Measurements from ENCODE around the gene TCHH. TPM values are rescaled to one million over a fixed set of nuclear protein-coding genes. Genes with fewer than 3 reads are reported as not detected.
"Not testable (repeated sequence)": the region's sequence is repeated elsewhere in the genome, so short reads cannot be mapped to it uniquely, and the experiment has no call there.

TCHH gene
- total RNA-seq, 1 donor from 2014 or later = not detected

DNA sequence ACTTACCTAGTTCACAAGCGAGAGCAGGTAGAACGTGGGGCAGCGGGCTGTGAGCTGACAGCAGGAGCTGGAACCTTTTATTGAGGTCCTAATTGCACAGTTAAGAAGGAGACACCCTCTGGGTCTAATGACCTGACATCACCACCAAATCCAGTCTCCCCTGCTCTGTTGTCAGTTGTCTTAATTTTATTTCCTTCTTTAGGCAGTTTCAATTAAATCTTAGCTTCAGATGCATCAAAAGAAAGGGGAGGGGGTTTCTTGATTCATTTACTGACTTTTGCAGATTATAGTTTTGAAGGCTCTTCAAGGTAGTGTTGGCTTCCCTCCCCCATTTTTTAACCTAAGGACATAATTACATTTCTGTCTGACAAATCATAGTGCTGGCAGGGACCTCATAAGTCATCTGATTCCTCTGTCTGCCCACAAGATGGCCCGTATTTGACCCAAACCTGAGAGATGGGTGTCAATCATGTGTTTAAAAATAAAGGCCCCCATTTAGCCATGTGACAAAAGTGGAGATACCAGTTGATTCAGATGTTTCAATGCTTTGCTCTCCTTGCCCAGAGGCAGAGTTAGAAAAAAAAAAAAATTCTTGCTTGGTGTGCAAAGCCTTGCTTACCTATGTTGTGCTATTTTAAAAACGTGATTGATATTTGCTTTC lies 26.1 kb downstream of the TCHH start, which contains the start of gene TCHHL1:
Gene TCHHL1 (minus strand): TSS at position 51 of the 661 bp plus-strand sequence. CDS start 921 bp downstream, outside the sequence.
- H3K4me1 ChIP-seq = no peaks in the 10 kb centered on the region
- peaks cover 21% of the 10 kb centered on the region for H3K9me3 ChIP-seq (replicated peaks)
- H3K36me3 ChIP-seq = no peaks in the 10 kb centered on the region
- no peak for DNase-seq
- no peak within 1 kb of the TSS for H3K4me3 ChIP-seq
- H3K27ac ChIP-seq (replicated peaks) = no peak within 1 kb of the TSS
- TF ChIP-seq, protein P1, sequence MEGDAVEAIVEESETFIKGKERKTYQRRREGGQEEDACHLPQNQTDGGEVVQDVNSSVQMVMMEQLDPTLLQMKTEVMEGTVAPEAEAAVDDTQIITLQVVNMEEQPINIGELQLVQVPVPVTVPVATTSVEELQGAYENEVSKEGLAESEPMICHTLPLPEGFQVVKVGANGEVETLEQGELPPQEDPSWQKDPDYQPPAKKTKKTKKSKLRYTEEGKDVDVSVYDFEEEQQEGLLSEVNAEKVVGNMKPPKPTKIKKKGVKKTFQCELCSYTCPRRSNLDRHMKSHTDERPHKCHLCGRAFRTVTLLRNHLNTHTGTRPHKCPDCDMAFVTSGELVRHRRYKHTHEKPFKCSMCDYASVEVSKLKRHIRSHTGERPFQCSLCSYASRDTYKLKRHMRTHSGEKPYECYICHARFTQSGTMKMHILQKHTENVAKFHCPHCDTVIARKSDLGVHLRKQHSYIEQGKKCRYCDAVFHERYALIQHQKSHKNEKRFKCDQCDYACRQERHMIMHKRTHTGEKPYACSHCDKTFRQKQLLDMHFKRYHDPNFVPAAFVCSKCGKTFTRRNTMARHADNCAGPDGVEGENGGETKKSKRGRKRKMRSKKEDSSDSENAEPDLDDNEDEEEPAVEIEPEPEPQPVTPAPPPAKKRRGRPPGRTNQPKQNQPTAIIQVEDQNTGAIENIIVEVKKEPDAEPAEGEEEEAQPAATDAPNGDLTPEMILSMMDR (IDR thresholded peaks at IDR 0.05; ENCODE audit: borderline replicate concordance) = no peak
- H3K27me3 ChIP-seq (ENCODE audit: low read depth) = peaks cover 60% of the 10 kb centered on the region
- intact Hi-C loops (cut with micrococcal nuclease) = no loop called here

GRCh38 chr1:152086760-152087159 lies 28.5 kb downstream of the TCHH start:
- H3K4me1 ChIP-seq = no peaks in the 10 kb centered on the region
- no peaks in the 10 kb centered on the region for H3K9me3 ChIP-seq (replicated peaks)
- H3K27me3 ChIP-seq (ENCODE audit: low read depth) = peaks cover 62% of the 10 kb centered on the region
- TF ChIP-seq, protein P1 (IDR thresholded peaks at IDR 0.05; ENCODE audit: borderline replicate concordance) = no peak
- intact Hi-C loops (cut with micrococcal nuclease) = no loop called here
- no peak overlapping the region for H3K27ac ChIP-seq (replicated peaks)
- DNase-seq = no peak
- no peak overlapping the region for H3K4me3 ChIP-seq
- H3K36me3 ChIP-seq = no peaks in the 10 kb centered on the region

GRCh38 chr1:152084853-152085252 lies 30.4 kb downstream of the TCHH start:
- no peak overlapping the region for H3K27ac ChIP-seq (replicated peaks)
- H3K36me3 ChIP-seq = no peaks in the 10 kb centered on the region
- DNase-seq = no peak
- H3K27me3 ChIP-seq (ENCODE audit: low read depth) = peaks cover 65% of the 10 kb centered on the region
- TF ChIP-seq, protein P1 (IDR thresholded peaks at IDR 0.05; ENCODE audit: borderline replicate concordance) = no peak
- no peaks in the 10 kb centered on the region for H3K4me1 ChIP-seq
- H3K9me3 ChIP-seq (replicated peaks) = no peaks in the 10 kb centered on the region
- H3K4me3 ChIP-seq = no peak overlapping the region
- intact Hi-C loops (cut with micrococcal nuclease) = no loop called here

- H3K9me3 ChIP-seq (replicated peaks); H3K4me1 ChIP-seq; intact Hi-C loops (cut with micrococcal nuclease); H3K27ac ChIP-seq (replicated peaks); H3K36me3 ChIP-seq; DNase-seq; H3K4me3 ChIP-seq: not testable (repeated sequence)
- peaks cover 54% of the 10 kb centered on the region for H3K27me3 ChIP-seq (ENCODE audit: low read depth)
These were observed 34.2 kb downstream of the TCHH start for GRCh38 chr1:152081026-152081425.

GRCh38 chr1:152080494-152080893 lies 34.8 kb downstream of the TCHH start:
- H3K4me1 ChIP-seq; DNase-seq; H3K9me3 ChIP-seq (replicated peaks); H3K36me3 ChIP-seq; H3K27ac ChIP-seq (replicated peaks); H3K4me3 ChIP-seq; intact Hi-C loops (cut with micrococcal nuclease): not testable (repeated sequence)
- peaks cover 52% of the 10 kb centered on the region for H3K27me3 ChIP-seq (ENCODE audit: low read depth)

DNA sequence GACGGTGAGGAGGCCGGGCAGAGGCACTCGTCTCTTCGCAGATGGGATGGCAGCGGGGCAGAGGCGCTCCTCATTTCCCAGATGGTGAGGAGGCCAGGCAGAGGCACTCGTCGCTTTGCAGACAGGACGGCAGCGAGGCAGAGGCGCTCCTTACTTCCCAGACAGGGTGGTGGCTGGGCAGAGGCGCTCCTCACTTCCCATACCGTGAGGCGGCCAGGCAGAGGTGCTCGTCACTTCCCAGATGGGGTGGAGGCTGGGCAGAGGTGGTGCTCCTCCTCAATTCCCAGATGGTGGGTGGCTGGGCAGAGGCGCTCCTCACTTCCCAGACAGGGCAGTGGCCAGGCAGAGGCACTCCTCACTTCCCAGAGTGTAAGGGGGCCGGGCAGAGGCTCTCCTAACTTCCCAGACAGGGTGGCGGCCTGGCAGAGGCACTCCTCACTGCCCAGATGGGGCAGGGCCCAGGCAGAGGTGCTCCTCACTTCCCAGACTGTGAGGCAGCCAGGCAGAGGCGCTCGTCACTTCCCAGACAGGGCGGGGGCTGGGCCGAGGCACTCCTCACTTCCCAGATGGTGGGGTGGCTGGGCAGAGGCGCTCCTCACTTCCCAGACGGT lies 36.3 kb downstream of the TCHH start:
- Histone ChIP-seq H3K27me3 (ENCODE audit: low read depth) (peaks cover 55% of the 10 kb centered on the region), H3K27ac (replicated peaks) (no peak overlapping the region), H3K4me3 (no peak overlapping the region), H3K36me3 (no peaks in the 10 kb centered on the region), H3K4me1 (no peaks in the 10 kb centered on the region), H3K9me3 (replicated peaks) (no peaks in the 10 kb centered on the region)
- intact Hi-C loops (cut with micrococcal nuclease) = no loop called here
- no peak for DNase-seq
- TF ChIP-seq, protein P1 (IDR thresholded peaks at IDR 0.05; ENCODE audit: borderline replicate concordance) = no peak
